Measurements from ENCODE around the gene HOXB7. TPM values are rescaled to one million over a fixed set of nuclear protein-coding genes. Genes with fewer than 3 reads are reported as not detected.

HOXB7 gene
- total and polyA plus RNA-seq, 10 of the 15 experiments (the other 5 are each of a cell fraction or from before 2014, with no cell fraction given): 2.8 to 7.4 (median 4.2) TPM

DNA sequence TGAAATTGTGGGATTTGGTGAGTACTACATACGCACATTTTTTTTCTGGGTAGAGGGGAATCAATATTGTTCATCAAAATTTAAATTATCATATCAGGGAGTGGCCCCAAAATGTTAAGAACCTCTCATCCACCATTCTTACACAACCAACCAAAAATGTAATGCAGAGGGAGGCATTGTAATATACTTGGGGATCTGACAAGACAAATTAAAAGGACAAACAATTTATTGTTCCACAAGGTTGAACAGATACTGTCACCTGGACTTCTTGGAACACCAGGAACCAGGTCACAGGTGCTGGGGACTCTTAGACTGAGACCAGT lies 30.0 kb upstream of the HOXB7 start:
- in situ Hi-C loops (cut with MboI): no loop called here
- ATAC-seq: no peak
- H4K20me1 ChIP-seq (ENCODE audit: control insufficient read depth, insufficient read depth): no peaks in the 10 kb centered on the region
- FAIRE-seq: no peak
- RAD21 ChIA-PET (ENCODE audit: unreplicated experiment): no interaction called here
- no peaks in the 10 kb centered on the region for H3K9me3 ChIP-seq (replicated peaks; ENCODE audit: control insufficient read depth, insufficient read depth, low read length)
- H3K4me2 ChIP-seq (ENCODE audit: control insufficient read depth, insufficient read depth): no peak overlapping the region
- SMC1A ChIA-PET (ENCODE audit: uncharacterized antibody, unreplicated experiment): no interaction called here
- no peaks in the 10 kb centered on the region for H3K4me1 ChIP-seq (ENCODE audit: control insufficient read depth, insufficient read depth, low read length)
- no TSS peak for BruUV-seq (replicated peaks)
- no peaks in the 10 kb centered on the region for H3K79me2 ChIP-seq (ENCODE audit: control insufficient read depth, insufficient read depth, low read length)
- H3K36me3 ChIP-seq (ENCODE audit: control insufficient read depth in 2 of 2, insufficient read depth in 2 of 2, low read length in 1 of 2): no peaks in the 10 kb centered on the region
- H3K27ac ChIP-seq (ENCODE audit: control insufficient read depth, insufficient read depth): no peak overlapping the region
- no peak overlapping the region for H3K9ac ChIP-seq (ENCODE audit: control insufficient read depth, insufficient read depth, low read length)
- DNase-seq (ENCODE audit: low read depth, low spot score): no peak
- TF ChIP-seq HCFC1 (IDR thresholded peaks at IDR 0.05; ENCODE audit: low read length) (no peak), EED (IDR thresholded peaks at IDR 0.05; ENCODE audit: low read depth) (no peak), SP1 (IDR thresholded peaks at IDR 0.05; ENCODE audit: low read depth, low read length) (no peak), YY1 (IDR thresholded peaks at IDR 0.05; ENCODE audit: low read depth, low read length) (no peak), MXI1 (IDR thresholded peaks at IDR 0.05; ENCODE audit: low read depth, low read length) (no peak), SREBF1 (IDR thresholded peaks at IDR 0.05; ENCODE audit: low read length) (no peak), SREBF2 (IDR thresholded peaks at IDR 0.05; ENCODE audit: low read length) (no peak)
- no peak overlapping the region for H3K4me3 ChIP-seq
- 56% methylated on average over 1 of the region's 1 CpG for WGBS (ENCODE audit: insufficient coverage, insufficient replicate concordance, low lambda C conversion rate, missing lambda C conversion rate)
- no peak overlapping the region for H2AFZ ChIP-seq (ENCODE audit: control insufficient read depth, low read depth, low read length)
- peaks cover 4 to 23% of the 10 kb centered on the region in 2 experiments for H3K27me3 ChIP-seq (replicated peaks in 1 of 2; ENCODE audit: control insufficient read depth in 2 of 2, insufficient read depth in 2 of 2, low read length in 1 of 2)
- intact Hi-C loops (cut with micrococcal nuclease; ENCODE audit: unreplicated experiment): no loop called here
- CTCF ChIA-PET: interaction anchor here (0.6 to 1.5 kb wide), 7 partner anchors 8 to 702 kb away, joined by 3 to 5 read pairs (median 4); partner anchors contain the start of gene HOXB5
- POLR2A ChIA-PET: no interaction called here

DNA sequence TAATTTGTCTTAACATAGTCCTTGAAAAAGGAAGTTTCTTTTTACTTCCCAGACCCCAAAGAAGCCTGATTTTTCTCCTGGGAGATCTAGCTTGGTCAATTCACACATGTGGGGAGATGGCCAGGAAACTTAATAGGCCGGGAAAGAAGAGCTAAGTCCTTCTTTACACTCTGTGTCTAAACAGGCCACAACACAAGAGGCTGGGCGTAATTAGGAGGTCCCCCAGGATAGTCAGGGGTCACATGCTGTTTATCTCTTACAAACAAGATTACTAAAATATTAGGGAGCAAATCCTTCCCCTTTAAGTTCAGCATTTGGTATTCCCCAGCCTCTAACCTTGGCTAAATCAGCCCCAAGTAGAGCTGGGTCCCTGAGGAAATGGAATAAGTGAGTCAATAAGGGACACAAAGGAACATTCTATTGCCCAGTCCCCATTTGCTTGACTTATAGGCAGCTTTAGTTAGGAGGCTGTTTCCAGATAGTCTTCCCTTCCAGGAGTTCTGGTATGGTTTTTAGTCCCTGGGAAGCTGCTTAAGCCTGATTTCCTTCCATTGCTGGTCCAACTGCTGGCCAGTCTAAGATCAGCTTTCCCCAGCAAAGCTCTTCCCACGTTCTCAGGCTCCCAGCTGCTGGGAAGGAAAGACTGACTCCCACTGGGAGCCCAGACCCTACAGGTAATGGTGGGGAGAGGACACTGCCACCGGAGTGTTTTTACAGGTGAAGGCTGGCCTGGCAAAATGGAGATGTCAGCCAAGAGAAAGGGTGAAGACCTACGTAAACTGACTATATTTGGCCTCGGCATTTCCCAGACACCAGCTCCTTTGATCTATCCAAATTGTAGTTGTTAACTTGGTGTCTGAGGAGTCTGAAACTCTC lies 29.4 kb upstream of the HOXB7 start:
- FAIRE-seq (no peak), DNase-seq (ENCODE audit: low read depth, low spot score) (no peak), ATAC-seq (no peak)
- Histone ChIP-seq H3K27ac (ENCODE audit: control insufficient read depth, insufficient read depth) (no peak overlapping the region), H4K20me1 (ENCODE audit: control insufficient read depth, insufficient read depth) (no peaks in the 10 kb centered on the region), H3K9me3 (replicated peaks; ENCODE audit: control insufficient read depth, insufficient read depth, low read length) (no peaks in the 10 kb centered on the region), H2AFZ (ENCODE audit: control insufficient read depth, low read depth, low read length) (no peak overlapping the region), H3K4me3 (no peak overlapping the region), H3K27me3 (replicated peaks in 1 of 2; ENCODE audit: control insufficient read depth in 2 of 2, insufficient read depth in 2 of 2, low read length in 1 of 2) (peaks cover 3 to 27% of the 10 kb centered on the region in 2 experiments), H3K4me2 (ENCODE audit: control insufficient read depth, insufficient read depth) (no peak overlapping the region), H3K79me2 (ENCODE audit: control insufficient read depth, insufficient read depth, low read length) (no peaks in the 10 kb centered on the region), H3K36me3 (ENCODE audit: control insufficient read depth in 2 of 2, insufficient read depth in 2 of 2, low read length in 1 of 2) (no peaks in the 10 kb centered on the region), H3K4me1 (ENCODE audit: control insufficient read depth, insufficient read depth, low read length) (no peaks in the 10 kb centered on the region), H3K9ac (ENCODE audit: control insufficient read depth, insufficient read depth, low read length) (no peak overlapping the region)
- SMC1A ChIA-PET (ENCODE audit: uncharacterized antibody, unreplicated experiment): interaction anchor here (1.0 kb wide), 1 partner anchor 33 kb away, joined by 3 read pairs; no protein-coding TSS in a partner anchor
- RAD21 ChIA-PET (ENCODE audit: unreplicated experiment): no interaction called here
- POLR2A ChIA-PET: no interaction called here
- in situ Hi-C loops (cut with MboI): no loop called here
- BruUV-seq (replicated peaks): no TSS peak
- intact Hi-C loops (cut with micrococcal nuclease; ENCODE audit: unreplicated experiment): no loop called here
- TF ChIP-seq ZBTB33 (IDR thresholded peaks at IDR 0.05) (no peak), STAT1 (conservative IDR thresholded peaks at IDR 0.05) (no peak), ATF3 (IDR thresholded peaks at IDR 0.05; ENCODE audit: borderline replicate concordance, extremely low read depth, low read depth, low read length) (no peak), HDAC2 (IDR thresholded peaks at IDR 0.05) (no peak)
- CTCF ChIA-PET: interaction anchor here (0.6 to 1.5 kb wide), 8 partner anchors 9 to 701 kb away, joined by 3 to 5 read pairs (median 4); partner anchors contain the start of gene HOXB5
- WGBS (ENCODE audit: insufficient coverage, insufficient replicate concordance, low lambda C conversion rate, missing lambda C conversion rate): 36% methylated on average over 6 of the region's 6 CpGs

All from GM12878 (cell line).